UCSD-AML1 (cell line): ENCODE results near the gene FRMD4A.
"Not testable (repeated sequence)": the region's sequence is repeated elsewhere in the genome, so short reads cannot be mapped to it uniquely, and the experiment has no call there.

Source experiments
- DNase-seq: peaks from one replicate; lab custom pipeline; 2025; ENCODE audit not compliant: unreplicated experiment; lab: John Stamatoyannopoulos, UW

FRMD4A gene

DNA sequence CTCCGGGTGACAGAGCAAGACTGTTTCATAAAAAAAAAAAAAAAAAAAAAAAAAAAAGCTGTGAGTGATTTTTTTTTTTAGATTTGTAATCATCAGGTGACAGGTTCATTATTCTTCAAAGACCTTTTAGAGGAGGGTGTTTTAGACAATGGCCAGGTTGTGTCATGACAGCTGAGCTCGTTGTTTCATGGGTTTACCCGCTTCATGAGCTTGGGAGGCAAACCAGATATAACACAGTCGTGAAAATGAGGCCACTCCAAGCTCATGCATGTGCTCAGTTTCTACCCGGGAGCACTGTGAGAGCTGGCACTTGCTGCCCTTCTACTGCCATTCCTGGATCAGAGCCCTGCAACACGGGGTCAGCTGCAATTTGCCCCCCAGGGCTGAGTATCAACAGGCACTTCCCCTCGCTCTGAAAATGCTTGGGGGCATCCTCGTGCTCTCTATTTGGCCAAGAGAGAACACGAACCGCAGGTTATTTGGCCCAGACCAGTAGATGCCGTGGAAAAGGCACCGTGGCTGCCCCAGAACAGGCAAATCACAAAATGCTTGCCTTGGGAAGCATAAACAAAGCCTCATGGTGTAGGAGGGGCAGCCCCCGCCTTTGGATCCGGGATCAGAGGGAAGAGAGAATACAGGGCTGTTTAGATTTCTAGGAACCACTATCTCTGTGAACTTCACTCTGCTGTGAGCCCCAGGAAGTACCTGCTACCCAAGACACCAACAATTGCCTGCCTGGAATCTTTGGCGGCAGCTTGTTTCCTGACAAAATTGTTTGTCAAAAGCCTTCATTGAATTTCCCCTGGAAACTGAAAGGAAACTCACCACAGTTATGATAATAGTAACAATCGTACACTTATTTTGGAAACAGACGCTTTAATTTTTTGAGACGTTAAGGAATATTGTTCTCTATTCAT lies 371.0 kb downstream of the FRMD4A start:
- no peak for DNase-seq

DNA sequence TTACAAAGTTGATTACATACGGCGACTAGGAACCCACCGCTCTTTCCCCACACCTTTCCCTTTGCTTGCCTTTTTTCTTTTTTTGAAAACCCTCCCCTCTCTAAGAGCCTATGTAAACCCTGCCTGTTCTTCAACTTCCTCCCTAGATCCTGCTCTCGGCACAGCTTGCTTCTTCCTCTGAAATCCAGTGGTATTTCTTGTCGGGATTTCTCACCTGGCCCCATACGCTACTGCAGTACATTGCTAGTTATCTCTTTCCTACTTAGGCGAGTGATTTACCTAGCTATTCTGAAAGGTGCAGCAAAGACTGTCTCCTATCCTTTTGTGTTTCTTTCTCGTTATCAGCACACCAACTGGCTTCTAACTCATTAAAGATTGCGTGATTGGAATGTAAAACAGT lies 372.9 kb downstream of the FRMD4A start:
- no peak for DNase-seq

DNA sequence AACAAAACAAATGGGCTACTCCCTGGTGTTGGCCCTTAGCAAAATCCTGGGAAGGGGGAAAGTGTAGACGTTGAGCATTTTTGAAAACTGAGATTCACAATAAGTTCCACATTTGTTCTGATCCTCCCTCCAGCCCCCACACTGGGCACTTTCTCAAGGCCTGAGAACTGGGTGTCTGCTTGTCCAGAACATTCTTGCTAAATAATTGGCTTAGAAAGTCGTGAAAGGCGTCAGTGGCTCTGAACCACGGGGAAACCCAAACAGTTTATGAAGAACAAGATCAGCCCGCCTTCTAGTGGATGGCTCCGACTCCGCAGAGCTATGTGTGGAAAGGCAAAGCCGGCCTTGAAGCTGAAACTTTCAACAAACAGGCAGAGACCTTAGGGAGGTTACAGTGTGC lies 373.9 kb downstream of the FRMD4A start:
- DNase-seq: no peak

DNA sequence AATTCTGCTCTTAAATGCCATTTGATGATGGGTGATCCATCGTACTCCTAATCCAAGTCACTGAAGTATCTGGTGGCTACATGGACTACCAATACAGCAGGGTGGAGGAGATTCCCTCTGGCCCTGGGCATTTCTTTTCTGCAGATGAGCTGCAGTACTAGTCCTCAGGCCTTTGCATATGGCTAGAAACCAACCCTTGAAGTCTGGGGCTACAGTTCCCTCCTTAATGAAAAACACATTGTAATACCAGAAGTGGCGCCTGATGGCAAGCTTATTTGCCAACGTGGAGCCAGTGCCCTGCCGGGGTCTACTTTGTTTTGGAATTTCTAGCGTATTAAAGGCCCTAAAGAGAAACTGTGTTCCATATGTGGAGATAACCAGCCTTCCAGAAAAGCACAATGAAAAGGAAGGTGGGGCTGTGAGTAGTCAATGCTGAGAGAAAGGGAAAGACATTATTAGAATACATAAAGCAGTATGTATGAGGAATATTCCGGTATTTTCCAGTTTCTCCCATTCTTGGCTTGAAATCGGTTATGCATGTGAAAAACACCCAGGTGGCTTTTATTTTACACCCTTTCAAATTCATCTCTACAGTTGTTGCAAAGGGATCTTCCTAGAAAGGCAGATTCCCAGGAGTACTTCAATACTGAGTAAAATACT lies 375.2 kb downstream of the FRMD4A start:
- DNase-seq: no peak

DNA sequence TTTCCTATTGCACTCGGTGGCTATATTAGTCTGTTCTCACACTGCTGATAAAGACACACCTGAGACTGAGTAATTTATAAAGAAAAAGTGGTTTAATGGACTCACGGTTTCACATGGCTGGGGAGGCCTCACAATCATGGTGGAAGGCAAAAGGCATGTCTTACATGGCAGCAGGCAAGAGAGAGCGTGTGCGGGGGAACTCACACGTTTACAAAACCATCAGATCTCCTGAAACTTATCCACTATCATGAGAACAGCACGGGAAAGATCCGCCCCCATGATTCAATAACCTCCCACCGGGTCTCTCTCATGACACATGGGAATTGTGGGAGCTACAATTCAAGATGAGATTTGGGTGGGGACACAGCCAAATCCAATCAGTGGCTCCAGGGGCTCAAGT lies 376.5 kb downstream of the FRMD4A start:
- DNase-seq: not testable (repeated sequence)

DNA sequence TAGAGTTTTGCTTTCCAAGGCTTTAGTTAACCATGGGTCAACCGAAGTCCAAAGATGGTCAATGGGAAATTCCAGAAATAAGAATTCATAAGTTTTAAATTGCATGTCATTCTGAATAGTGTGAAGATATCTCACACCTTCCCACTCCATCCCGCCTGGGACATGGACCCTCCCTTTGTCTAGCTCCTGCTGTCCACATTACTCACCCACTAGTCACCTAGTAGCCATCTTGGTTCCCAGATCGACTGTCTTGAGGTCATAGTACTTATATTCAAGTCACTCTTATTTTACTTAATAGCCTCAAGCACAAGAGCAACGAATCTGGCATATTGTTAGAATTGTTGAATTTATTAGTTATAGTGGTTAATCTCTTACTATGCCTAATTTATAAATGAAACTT lies 377.4 kb downstream of the FRMD4A start:
- DNase-seq: no peak

DNA sequence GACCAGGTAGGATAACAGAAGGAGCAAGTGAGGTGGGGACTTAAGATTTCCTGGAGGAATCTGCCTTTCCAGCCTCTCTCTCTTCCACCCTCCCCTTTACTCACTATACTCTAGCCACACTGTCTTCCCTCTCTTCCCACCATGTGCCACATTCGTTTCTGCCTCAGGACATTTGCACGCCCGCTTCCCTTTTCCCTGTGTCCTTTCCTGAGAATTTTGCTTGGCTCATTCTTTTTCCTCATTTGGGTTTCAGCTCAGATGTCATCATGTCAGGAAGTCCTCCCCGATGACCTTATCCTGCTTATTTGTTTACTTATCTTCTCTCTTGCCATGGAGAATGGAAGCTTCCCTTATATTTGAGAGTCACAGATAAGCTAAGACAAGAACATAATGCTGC lies 380.2 kb downstream of the FRMD4A start:
- no peak for DNase-seq

DNA sequence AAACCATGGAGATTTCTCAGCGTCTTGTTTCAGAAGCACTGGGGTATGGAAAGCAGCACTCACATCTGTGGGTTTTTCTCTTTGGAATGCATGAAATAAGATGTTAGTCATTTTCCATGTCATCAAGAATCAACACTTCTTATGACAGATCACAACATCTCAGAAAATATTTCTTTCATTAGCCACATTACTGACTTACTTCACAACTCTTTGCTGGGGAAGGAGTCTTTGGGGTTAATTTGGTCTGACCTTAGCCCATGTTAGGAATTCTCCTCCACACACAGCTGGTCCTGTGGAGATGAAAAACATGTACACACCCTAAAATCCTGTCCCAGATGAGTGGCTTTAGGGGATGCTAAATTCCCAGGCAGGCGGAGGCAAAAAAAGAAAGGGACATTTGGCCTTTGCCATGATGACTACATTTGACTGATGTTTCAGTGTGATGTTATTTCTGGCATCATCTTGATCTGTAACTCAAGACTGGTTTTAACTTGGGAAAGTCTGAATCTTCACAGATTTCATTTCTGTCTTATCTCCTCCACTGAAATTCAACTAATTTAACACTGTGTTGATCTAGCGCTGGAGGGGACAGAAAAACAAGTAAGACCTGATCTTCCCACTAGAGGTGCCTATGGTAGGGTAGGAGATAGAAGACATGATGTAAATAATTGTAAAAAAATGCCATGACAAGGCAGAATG lies 380.7 kb downstream of the FRMD4A start:
- DNase-seq: no peak

DNA sequence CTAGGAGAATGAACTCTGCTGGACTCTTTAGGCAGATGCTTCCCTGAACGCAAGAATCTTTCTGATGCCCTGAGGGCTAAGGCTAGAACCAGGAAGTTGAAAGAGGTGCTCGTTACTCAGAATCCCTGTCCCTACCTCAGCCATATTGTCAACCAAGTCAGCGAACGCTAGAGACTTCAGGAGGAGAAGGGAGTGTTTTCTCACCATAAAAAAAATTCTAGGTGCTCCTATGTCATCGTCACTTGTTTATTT lies 384.6 kb downstream of the FRMD4A start:
- no peak for DNase-seq

DNA sequence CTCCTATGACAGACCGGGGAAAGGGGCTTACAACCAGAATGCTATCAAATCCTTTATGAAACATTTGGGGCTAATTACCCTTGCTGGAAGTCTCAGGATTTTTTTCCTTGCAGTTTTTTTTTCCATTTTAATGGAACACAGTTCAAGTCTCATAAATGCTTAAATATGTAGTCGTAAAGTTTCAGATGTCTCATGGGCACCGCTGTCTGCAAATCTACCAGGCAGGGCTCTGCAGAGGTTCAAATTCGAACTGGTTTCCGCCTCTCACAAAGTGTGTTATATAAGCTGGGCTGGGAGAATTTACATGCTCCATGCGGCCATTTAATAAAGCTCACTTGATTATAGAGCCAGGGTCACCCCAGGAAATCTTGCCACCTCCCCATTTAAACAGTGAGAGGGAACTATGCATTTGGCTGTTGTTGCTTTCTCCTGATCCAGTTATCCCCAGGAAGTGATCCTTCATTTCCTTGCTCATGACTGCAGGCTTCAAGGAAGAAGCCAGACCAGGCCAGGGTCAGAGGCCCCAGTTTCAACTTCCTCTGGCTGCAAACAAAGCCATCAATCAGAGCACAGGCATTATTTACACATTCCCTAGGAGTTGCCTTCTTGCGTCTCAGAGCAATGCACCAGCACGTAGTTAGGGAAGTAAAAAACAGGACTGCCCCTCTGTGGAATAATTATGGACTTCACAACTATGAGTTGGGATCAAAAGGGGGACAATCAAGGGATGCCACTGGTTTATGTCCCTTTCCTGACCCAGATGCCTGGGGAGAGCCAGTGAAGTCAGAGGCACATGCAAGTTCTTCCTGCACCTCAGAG lies 385.1 kb downstream of the FRMD4A start:
- DNase-seq: no peak

DNA sequence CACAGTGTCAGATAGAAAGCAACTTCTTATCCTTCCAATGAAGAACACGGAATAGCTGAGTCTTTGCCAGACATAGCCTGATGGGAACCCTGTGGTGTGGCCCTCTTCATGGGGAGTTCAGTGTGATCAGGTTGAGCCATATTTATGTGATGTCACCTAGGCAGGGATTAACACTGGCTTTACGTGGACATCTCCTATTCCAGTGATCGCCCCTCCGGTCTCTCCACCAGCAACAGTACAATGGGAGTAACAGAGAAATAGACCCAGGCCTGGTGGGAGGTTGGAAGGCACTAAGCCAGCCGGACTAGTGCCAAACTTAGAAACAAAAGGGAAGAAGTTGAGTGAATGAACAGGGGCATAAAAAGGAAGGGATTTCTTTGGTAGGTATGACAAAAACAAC lies 385.9 kb downstream of the FRMD4A start:
- no peak for DNase-seq

DNA sequence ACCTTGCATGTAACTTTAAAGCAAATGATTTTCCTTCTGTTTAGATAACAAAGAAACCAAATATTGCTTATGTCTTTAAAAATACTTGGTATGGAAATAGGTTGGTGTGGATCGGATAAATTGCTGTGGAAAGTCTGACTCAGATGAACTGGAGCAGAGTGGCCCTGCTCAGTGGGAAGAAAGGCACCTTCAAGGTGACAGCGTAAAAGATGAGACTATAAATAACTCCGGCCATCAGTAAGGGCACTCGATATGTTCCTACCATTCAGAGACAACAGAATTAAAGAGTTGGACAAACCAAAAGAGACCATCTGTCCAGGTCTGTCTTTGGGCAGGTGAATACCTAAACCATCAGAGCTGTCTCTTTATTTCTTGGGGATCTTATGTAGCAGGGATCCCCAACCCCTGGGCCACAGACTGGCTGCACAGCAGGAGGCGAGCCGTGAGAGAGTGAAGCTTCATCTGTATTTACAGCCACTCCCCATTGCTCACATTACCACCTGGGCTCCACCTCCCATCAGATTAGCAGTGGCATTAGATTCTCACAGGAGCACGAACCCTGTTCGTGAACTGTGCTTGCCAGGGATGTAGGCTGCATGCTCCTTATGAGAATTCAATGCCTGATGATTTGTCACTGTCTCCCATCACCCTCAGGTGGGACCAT lies 386.9 kb downstream of the FRMD4A start:
- no peak for DNase-seq

DNA sequence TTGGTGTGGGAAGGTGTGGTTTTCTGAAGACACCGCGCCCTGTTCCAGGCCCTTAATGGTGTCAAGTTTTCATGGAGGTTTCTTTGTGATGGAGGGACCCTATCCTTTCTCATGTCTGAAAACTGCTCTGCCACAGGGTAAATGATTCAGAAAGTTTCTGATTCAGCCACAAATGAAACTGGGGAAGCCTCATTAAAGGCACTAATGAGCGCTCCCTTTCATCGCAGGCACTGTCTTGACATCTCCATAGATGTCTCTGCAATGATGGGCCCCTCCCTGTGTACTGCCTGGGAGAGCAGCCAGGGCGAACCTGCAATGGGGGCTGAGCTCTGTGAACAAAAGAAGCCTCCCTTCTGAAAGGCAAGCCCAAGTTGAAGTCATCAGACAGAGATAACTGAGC lies 388.7 kb downstream of the FRMD4A start:
- no peak for DNase-seq

DNA sequence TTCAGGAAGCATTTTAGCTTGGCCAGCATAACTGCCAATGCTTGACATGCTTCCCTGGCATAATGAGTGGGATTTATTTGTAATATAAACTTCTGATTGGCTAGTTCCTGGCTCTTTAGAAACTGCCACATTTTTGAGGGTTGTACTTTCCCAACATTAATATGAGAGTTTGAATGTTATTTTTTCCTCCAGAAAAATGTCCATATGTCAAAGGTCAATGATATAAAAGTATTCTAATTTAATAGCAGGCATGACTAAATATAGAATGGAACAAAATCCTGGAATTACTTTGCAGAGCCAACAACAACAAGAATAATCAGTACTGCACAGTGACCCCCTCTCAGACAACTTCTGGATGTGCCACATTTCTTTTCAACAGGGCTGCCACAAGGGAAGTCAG lies 391.3 kb downstream of the FRMD4A start:
- no peak for DNase-seq

DNA sequence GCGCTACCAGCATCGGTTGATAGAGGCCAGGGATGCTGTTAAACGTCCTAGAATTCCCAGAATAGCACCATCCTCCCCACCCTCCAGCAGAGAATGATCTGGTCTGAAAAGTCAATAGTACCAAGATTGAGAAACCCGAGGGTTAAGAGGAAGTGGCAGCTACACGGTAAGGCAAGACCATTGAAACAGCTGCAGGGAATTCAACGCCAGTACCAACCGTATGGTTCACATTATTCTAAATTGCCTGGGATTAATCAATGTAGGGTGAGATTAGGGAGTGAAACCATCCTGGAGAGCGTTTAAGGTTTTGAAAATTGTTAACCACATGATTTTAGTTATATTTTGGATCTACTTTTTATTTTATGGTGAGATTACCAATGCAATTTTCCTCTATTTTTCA lies 391.8 kb downstream of the FRMD4A start:
- DNase-seq: no peak

DNA sequence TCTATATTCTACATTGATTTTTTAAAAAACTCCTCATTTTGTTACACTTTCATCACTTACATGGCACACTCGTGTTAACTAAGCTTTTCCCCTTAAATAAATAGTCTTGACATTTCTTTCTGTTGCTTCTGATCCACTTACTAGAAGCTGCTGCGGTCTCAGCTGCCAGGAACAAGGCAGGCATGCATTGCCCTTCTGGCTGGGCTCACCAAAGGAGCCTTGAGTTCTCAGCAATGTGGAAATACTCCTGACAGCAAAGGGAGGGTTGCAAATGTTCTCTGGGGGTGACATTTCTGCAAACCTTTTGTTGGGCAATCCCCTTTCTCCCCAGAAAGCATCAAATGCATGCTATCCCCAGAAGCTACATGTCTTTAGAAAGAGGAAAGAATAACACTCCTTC lies 393.9 kb downstream of the FRMD4A start:
- DNase-seq: no peak

DNA sequence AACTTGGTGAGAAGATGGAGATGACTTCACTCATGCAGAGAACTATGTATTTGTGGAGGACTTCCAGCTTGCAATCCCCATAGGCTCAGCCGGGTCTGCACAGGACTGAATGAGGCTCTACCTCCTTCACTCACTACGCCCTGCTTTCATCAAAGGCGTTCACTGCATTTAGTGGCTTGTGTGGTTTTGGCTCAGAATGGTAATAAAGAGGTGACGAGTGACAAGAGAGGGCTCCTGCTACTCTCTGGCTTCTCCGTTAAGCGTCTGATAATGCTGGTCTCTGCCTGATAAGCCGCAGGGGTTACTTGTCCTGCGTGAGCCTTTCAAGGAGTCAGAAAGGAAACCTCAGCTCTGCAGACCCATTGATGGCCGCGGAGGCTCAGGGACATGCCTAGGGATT lies 400.6 kb downstream of the FRMD4A start:
- no peak for DNase-seq

DNA sequence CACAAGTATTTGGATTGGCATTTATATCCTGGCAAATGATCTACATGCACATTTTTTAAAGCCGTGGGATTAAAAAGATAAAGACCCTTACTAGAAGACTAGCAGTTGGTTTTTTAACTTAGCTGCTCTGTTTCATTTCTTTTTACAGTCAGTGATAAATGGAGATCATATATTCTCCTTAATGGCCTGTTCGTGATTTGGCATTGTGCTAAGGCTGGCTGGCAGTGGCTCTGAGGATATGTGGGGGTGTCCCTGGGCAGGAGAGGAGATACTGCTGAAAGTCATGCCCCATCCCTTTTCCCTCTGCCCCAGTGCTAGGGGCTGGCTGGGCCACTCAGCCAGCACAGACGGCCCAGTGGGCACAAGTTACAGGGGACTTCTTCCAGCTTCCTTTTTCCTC lies 402.3 kb downstream of the FRMD4A start:
- DNase-seq: no peak

DNA sequence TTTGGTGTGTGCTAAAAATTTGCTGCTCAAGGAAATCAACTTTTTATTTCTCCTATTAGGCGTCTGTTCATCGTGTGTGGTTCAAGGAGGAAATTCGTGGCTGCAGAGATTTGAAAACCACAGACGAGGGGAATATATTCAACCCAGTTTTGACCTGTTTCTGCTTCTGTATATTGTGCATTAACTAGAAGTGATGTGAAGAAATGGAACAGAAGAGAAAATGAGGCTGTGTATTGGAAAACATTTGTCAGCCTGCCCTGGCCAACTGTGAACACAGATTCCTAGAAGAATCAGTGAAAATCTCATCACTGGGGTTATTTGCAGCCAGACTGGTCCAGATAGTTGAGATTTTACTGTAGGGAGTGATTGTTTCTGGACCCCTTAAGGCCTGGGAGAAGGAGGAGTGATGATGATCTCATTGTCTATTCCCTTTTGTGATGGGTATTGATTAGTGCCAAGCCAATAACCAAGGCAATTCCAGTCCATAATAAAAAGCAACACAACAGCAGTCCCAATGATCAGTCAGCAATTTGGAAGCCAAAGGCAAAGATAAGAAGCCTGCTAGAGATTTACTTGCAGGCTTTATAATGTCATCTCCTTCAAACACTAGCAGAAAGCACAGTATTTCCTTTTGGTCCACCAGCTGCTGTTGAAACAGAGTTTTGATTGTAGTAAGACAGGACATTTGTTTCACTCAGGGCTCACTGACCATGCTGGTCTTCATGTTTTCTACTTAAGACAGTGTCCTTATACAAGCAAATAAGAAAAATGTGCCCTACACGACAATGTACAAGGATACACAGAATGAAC lies 404.5 kb downstream of the FRMD4A start:
- no peak for DNase-seq
